Measurements from ENCODE around the gene LUC7L. TPM values are rescaled to one million over a fixed set of nuclear protein-coding genes. Genes with fewer than 3 reads are reported as not detected.

Gene LUC7L
- total RNA-seq, 1 donor from 2014 or later: 55.5 TPM

Other genes with a start within 250 kb of the LUC7L start
- gene POLR3K, start 175.8 kb downstream of the LUC7L start, total RNA-seq: 6.3 and 6.6 TPM in 2 replicates
- gene SNRNP25, start 175.6 kb downstream of the LUC7L start, total RNA-seq: 17.9 and 25.9 TPM in 2 replicates
- gene RHBDF1, start 156.8 kb downstream of the LUC7L start, total RNA-seq: 30.1 and 32.1 TPM in 2 replicates
- 121 and 199 TPM in 2 replicates for gene MPG, start 151.2 kb downstream of the LUC7L start, total RNA-seq
- gene NPRL3, start 90.8 kb downstream of the LUC7L start, total RNA-seq: 9.5 and 17.8 TPM in 2 replicates
- not detected in 2 replicates for gene HBZ, start 76.8 kb downstream of the LUC7L start, total RNA-seq
- not detected in 2 replicates for gene HBM, start 63.5 kb downstream of the LUC7L start, total RNA-seq
- 0.42 TPM in 1 of 2 replicates, not detected in the other for gene HBA2, start 56.6 kb downstream of the LUC7L start, total RNA-seq
- not detected in 2 replicates for gene HBA1, start 52.8 kb downstream of the LUC7L start, total RNA-seq
- gene HBQ1, start 49.0 kb downstream of the LUC7L start, total RNA-seq: 0.34 TPM in 1 of 2 replicates, not detected in the other
- 59.2 and 76.1 TPM in 2 replicates for gene FAM234A, start 5.4 kb upstream of the LUC7L start, total RNA-seq
- gene RGS11, start 46.5 kb upstream of the LUC7L start, total RNA-seq: 0.19 and 0.68 TPM in 2 replicates
- 1.2 TPM in 1 of 2 replicates, not detected in the other for gene ARHGDIG, start 51.1 kb upstream of the LUC7L start, total RNA-seq
- 0.34 TPM in 1 of 2 replicates, not detected in the other for gene PDIA2, start 53.7 kb upstream of the LUC7L start, total RNA-seq
- 28.2 and 31.9 TPM in 2 replicates for gene AXIN1, start 123.3 kb upstream of the LUC7L start, total RNA-seq
- 85.9 and 103 TPM in 2 replicates for gene MRPL28, start 141.1 kb upstream of the LUC7L start, total RNA-seq
- 98.2 and 132 TPM in 2 replicates for gene PGAP6, start 152.5 kb upstream of the LUC7L start, total RNA-seq
- 42.2 and 55.7 TPM in 2 replicates for gene NME4, start 167.8 kb upstream of the LUC7L start, total RNA-seq
- gene DECR2, start 172.4 kb upstream of the LUC7L start, total RNA-seq: 13.4 and 17.5 TPM in 2 replicates
- gene RAB11FIP3, start 196.2 kb upstream of the LUC7L start, total RNA-seq: 34.9 and 46.8 TPM in 2 replicates

All from dermis blood vessel endothelial cell (primary cell).